GM12878 (cell line): Measurements from ENCODE around the gene PBOV1. TPM values are rescaled to one million over a fixed set of nuclear protein-coding genes. Genes with fewer than 3 reads are reported as not detected.

ENCODE experiments used
- ATAC-seq: fragments of 200-7000 bp; cut with Tn5 transposase; 3 replicates; pipeline ENCODE4 v1.9.1; 2020; ENCODE audit warnings: mild to moderate bottlenecking, moderate library complexity
- BruUV-seq: library from RNA; stranded (reverse); fragments of 400-500 nt; replicated peaks from 2 replicates; lab custom pipeline; 2021; lab: Mats Ljungman, UMichigan
- CTCF ChIA-PET: fragments of 300-600 bp; sonication (Branson Sonifier 250); formaldehyde crosslinking; extraction: SDS; loops from one replicate; lab custom pipeline; 2021; ENCODE audit warnings: inconsistent platforms; lab: Yijun Ruan, JAX
- POLR2A ChIA-PET: fragments of 350-600 bp; formaldehyde crosslinking; extraction: SDS; loops from one replicate; lab custom pipeline; 2021; ENCODE audit warnings: inconsistent platforms; lab: Charles Lee
- RAD21 ChIA-PET: fragments of 300-600 bp; sonication (Branson Sonifier 250); formaldehyde crosslinking; loops from one replicate; lab custom pipeline; 2023; ENCODE audit warnings: antibody characterized with exemption; ENCODE audit not compliant: unreplicated experiment; lab: Charles Lee
- SMC1A ChIA-PET: fragments of 300-600 bp; sonication (Branson Sonifier 250); formaldehyde crosslinking; loops from one replicate; lab custom pipeline; 2023; ENCODE audit not compliant: unreplicated experiment, uncharacterized antibody; lab: Charles Lee
- DNase-seq: peaks from one replicate; pipeline ENCODE4 v3.0.0-alpha.2; 2011; ENCODE audit warnings: low read depth, low spot score
- FAIRE-seq: peaks from 3 replicates; lab custom pipeline; 2011; peaks lifted over from hg19 to GRCh38; lab: Jason Lieb, UNC
- H2AFZ ChIP-seq: 2 replicates; pipeline ENCODE4 v1.6.0; 2011; ENCODE audit warnings: low read depth, low read length, control low read depth; ENCODE audit not compliant: control insufficient read depth
- H3K27ac ChIP-seq: 2 replicates; pipeline ENCODE4 v1.5.1; 2011; ENCODE audit warnings: control low read depth; ENCODE audit not compliant: control insufficient read depth, insufficient read depth
- H3K27me3 ChIP-seq, 2 experiments: replicated peaks in 1 of 2; 2 replicates each; pipeline versions ENCODE4 v1.6.0 to v1.6.1; 2011; ENCODE audit warnings: low read length in 1 of 2; ENCODE audit not compliant: control insufficient read depth in 2 of 2, insufficient read depth in 2 of 2
- H3K36me3 ChIP-seq, 2 experiments: 2 replicates each; pipeline ENCODE4 v1.5.1; 2011; ENCODE audit warnings: low read length in 1 of 2; ENCODE audit not compliant: control insufficient read depth in 2 of 2, insufficient read depth in 2 of 2
- H3K4me1 ChIP-seq: 2 replicates; pipeline ENCODE4 v1.6.1; 2011; ENCODE audit warnings: mild to moderate bottlenecking, low read length, moderate library complexity, mixed read lengths; ENCODE audit not compliant: control insufficient read depth, insufficient read depth
- H3K4me2 ChIP-seq: 2 replicates; pipeline ENCODE4 v1.6.0; 2011; ENCODE audit warnings: control low read depth; ENCODE audit not compliant: control insufficient read depth, insufficient read depth
- H3K4me3 ChIP-seq: fragments of 200-600 bp; sonication (generic); 2 replicates; pipeline ENCODE4 v1.5.1; 2016
- H3K79me2 ChIP-seq: 2 replicates; pipeline ENCODE4 v1.6.0; 2011; ENCODE audit warnings: low read length; ENCODE audit not compliant: control insufficient read depth, insufficient read depth
- H3K9ac ChIP-seq: 2 replicates; pipeline ENCODE4 v1.8.0; 2011; ENCODE audit warnings: low read length, control low read depth, mixed read lengths; ENCODE audit not compliant: control insufficient read depth, insufficient read depth
- H3K9me3 ChIP-seq: replicated peaks from 3 replicates; pipeline ENCODE4 v1.5.1; 2011; ENCODE audit warnings: mild to moderate bottlenecking, low read length; ENCODE audit not compliant: control insufficient read depth, insufficient read depth
- H4K20me1 ChIP-seq: 2 replicates; pipeline ENCODE4 v1.6.0; 2011; ENCODE audit not compliant: control insufficient read depth, insufficient read depth
- ATF3 ChIP-seq: IDR thresholded peaks from 2 replicates; pipeline ENCODE4 v1.6.1; 2011; ENCODE audit warnings: low read depth, mild to moderate bottlenecking, low read length, moderate library complexity, borderline replicate concordance; ENCODE audit errors: extremely low read depth
- BMI1 ChIP-seq: fragments of 450-650 bp; IDR thresholded peaks from 2 replicates; pipeline ENCODE4 v1.6.1; 2016; ENCODE audit warnings: mild to moderate bottlenecking, moderate library complexity, borderline replicate concordance
- DPF2 ChIP-seq: fragments of 450-650 bp; IDR thresholded peaks from 2 replicates; pipeline ENCODE4 v1.6.1; 2017; ENCODE audit warnings: mild to moderate bottlenecking
- E2F4 ChIP-seq: IDR thresholded peaks from 2 replicates; pipeline ENCODE4 v1.6.1; 2012; ENCODE audit warnings: low read depth, low read length, improper control_type of control experiment
- EGR1 ChIP-seq, 2 experiments: IDR thresholded peaks; 1 replicate in 1 of 2; 2 replicates in 1 of 2; pipeline ENCODE4 v1.6.1; 2011 to 2012; ENCODE audit warnings: low read depth in 2 of 2, low read length in 2 of 2, borderline replicate concordance in 1 of 2, mild to moderate bottlenecking in 1 of 2, moderate library complexity in 1 of 2
- EP300 ChIP-seq, 2 experiments: fragments of 150-350 bp in 1 of 2; IDR thresholded peaks; 2 replicates each; pipeline ENCODE4 v1.6.1; 2011 to 2012; ENCODE audit warnings: low read depth in 2 of 2, low read length in 2 of 2, borderline replicate concordance in 1 of 2, improper control_type of control experiment in 1 of 2, inconsistent platforms in 1 of 2; ENCODE audit not compliant: control insufficient read depth in 1 of 2
- ESRRA ChIP-seq: IDR thresholded peaks from 2 replicates; pipeline ENCODE4 v1.6.1; 2012; ENCODE audit warnings: mild to moderate bottlenecking, low read length, improper control_type of control experiment
- PKNOX1 ChIP-seq: fragments of 450-650 bp; IDR thresholded peaks from 2 replicates; pipeline ENCODE4 v1.6.1; 2016; ENCODE audit warnings: mild to moderate bottlenecking
- RFX5 ChIP-seq: IDR thresholded peaks from 2 replicates; pipeline ENCODE4 v1.6.1; 2011; ENCODE audit warnings: low read depth, low read length, improper control_type of control experiment
- SP1 ChIP-seq: IDR thresholded peaks from one replicate; pipeline ENCODE4 v1.6.1; 2011; ENCODE audit warnings: low read depth, low read length
- TAF1 ChIP-seq: IDR thresholded peaks from 2 replicates; pipeline ENCODE4 v1.6.1; 2011; ENCODE audit warnings: mild to moderate bottlenecking, low read depth, low read length, borderline replicate concordance
- ZBTB11 ChIP-seq: fragments of 450-650 bp; formaldehyde crosslinking; IDR thresholded peaks from 2 replicates; pipeline ENCODE4 v1.5.0; 2022; ENCODE audit warnings: mild to moderate bottlenecking, missing genetic modification characterization
- ZBTB40 ChIP-seq: fragments of 450-650 bp; IDR thresholded peaks from 2 replicates; pipeline ENCODE4 v1.6.1; 2016; ENCODE audit warnings: mild to moderate bottlenecking, moderate library complexity, borderline replicate concordance
- whole genome bisulfite sequencing: methylation state at CpG from one replicate; pipeline ENCODE4 v1.1.6; 2016; ENCODE audit warnings: low lambda C conversion rate; ENCODE audit not compliant: insufficient replicate concordance, insufficient coverage; ENCODE audit errors: missing lambda C conversion rate; 5-methylcytosine and 5-hydroxymethylcytosine counted together
- in situ Hi-C: fragments of 300-500 bp; cut with MboI; formaldehyde crosslinking; loops from 9 replicates; pipeline ENCODE4 v1.14.3; 2018; ENCODE audit warnings: mixed read lengths
- intact Hi-C: fragments of 100-400 bp; cut with micrococcal nuclease; formaldehyde crosslinking; loops from one replicate; pipeline ENCODE4 v1.14.2; 2022; ENCODE audit not compliant: unreplicated experiment
- polyA plus RNA-seq, 11 experiments: library from polyadenylated mRNA; depleted of rRNA in 4 of 11; unstranded in 6 of 11; stranded (reverse) in 5 of 11; fragments of >200 nt; fragmentation: Nextera tagmentation in 4 of 11; fragmentation: Illumina TruSeq in 1 of 11; extraction: Ambion mirVana in 4 of 11; extraction: Trizol in 1 of 11; gene quantifications; 1 replicate in 1 of 11; 2 replicates in 10 of 11; pipeline versions ENCODE4 v1.2.1 to v1.2.3, GENCODE V29; 2011 to 2016; ENCODE audit warnings: inconsistent platforms in 2 of 11, missing spikeins in 2 of 11, low read depth in 1 of 11
- total RNA-seq, 4 experiments: library from RNA; depleted of rRNA in 3 of 4; stranded (reverse); fragments of >200 nt in 3 of 4; fragmentation: Illumina TruSeq in 1 of 4; extraction: Trizol in 1 of 4; gene quantifications; 2 replicates each; pipeline versions ENCODE4 v1.2.1 to v1.2.3, GENCODE V29; 2013 to 2021

PBOV1 gene
- total and polyA plus RNA-seq, 10 of the 15 experiments (the other 5 are each of a cell fraction or from before 2014, with no cell fraction given): not detected

- H3K27ac ChIP-seq: no peak overlapping the region
- in situ Hi-C loops: no loop called here
- H3K79me2 ChIP-seq: no peaks in the 10 kb centered on the region
- H3K4me1 ChIP-seq: no peaks in the 10 kb centered on the region
- H3K36me3 ChIP-seq: no peaks in the 10 kb centered on the region
- BruUV-seq: no TSS peak
- no peak overlapping the region for H3K4me3 ChIP-seq
- intact Hi-C loops: no loop called here
- H4K20me1 ChIP-seq: no peaks in the 10 kb centered on the region
- 18% methylated on average over 3 of the region's 3 CpGs for WGBS
- POLR2A ChIA-PET: no interaction called here
- FAIRE-seq: no peak
- RAD21 ChIA-PET: no interaction called here
- no peak for DNase-seq
- H3K9ac ChIP-seq: no peak overlapping the region
- no peak overlapping the region for H3K4me2 ChIP-seq
- SMC1A ChIA-PET: interaction anchor here (1.0 kb wide), 1 partner anchor 81 kb away, joined by 3 read pairs; no protein-coding TSS in a partner anchor
- no peaks in the 10 kb centered on the region; a peak in 2 of 4 replicates for H3K27me3 ChIP-seq
- ATAC-seq: no peak
- CTCF ChIA-PET: no interaction called here
- no peaks in the 10 kb centered on the region for H3K9me3 ChIP-seq
- no peak overlapping the region for H2AFZ ChIP-seq
- TF ChIP-seq ZBTB11 (CRISPR knock-in tag): no peak
- no peak for TF ChIP-seq TAF1
- no peak for TF ChIP-seq BMI1
- no peak for TF ChIP-seq PKNOX1
- no peak for TF ChIP-seq ESRRA
- no peak for TF ChIP-seq E2F4
- no peak for TF ChIP-seq SP1
- TF ChIP-seq EGR1 (IDR thresholded peaks at IDR 0.05; ENCODE audit: borderline replicate concordance in 1 of 2, low read depth in 2 of 2, low read length in 2 of 2): no peak
- TF ChIP-seq EP300 (IDR thresholded peaks at IDR 0.05; ENCODE audit: borderline replicate concordance in 1 of 2, control insufficient read depth in 1 of 2, low read depth in 2 of 2, low read length in 2 of 2): no peak
- TF ChIP-seq RFX5: no peak
- no peak for TF ChIP-seq DPF2
- no peak for TF ChIP-seq ZBTB40
- no peak for TF ChIP-seq ATF3
Measured at GRCh38 chr6:138196122-138196738, 22.1 kb downstream of the PBOV1 start.
